Neural cell (in vitro differentiated cells): Measurements from ENCODE around the gene RAB6A. TPM values are rescaled to one million over a fixed set of nuclear protein-coding genes. Genes with fewer than 3 reads are reported as not detected.

Source experiments
- H2AFZ ChIP-seq: fragments of 200-600, 300-800 bp; sonication (generic), shearing (Covaris generic); 2 replicates; pipeline ENCODE4 v1.6.0; 2014; ENCODE audit warnings: low read depth, mild to moderate bottlenecking, antibody characterized with exemption, low read length, moderate library complexity
- H3F3A ChIP-seq: fragments of 200-600 bp; shearing (Covaris generic); 2 replicates; pipeline ENCODE4 v1.6.1; 2016; ENCODE audit warnings: mild to moderate bottlenecking, moderate library complexity, mixed read lengths, antibody characterized with exemption, low read length; ENCODE audit not compliant: insufficient read depth, poor library complexity, severe bottlenecking
- H3K27ac ChIP-seq: fragments of 200-600, 300-800 bp; sonication (generic), shearing (Covaris generic); 2 replicates; pipeline ENCODE4 v1.5.1; 2014; ENCODE audit warnings: mild to moderate bottlenecking, low read length, moderate library complexity
- H3K27me3 ChIP-seq: fragments of 300-800, 200-600 bp; sonication (generic), shearing (Covaris generic); 2 replicates; pipeline ENCODE4 v1.6.0; 2014; ENCODE audit warnings: mild to moderate bottlenecking, low read depth, low read length, moderate library complexity; ENCODE audit not compliant: insufficient read depth
- H3K36me3 ChIP-seq: fragments of 300-800, 200-600 bp; sonication (generic), shearing (Covaris generic); 2 replicates; pipeline ENCODE4 v1.5.1; 2014; ENCODE audit warnings: mild to moderate bottlenecking, antibody characterized with exemption, low read length, moderate library complexity; ENCODE audit not compliant: insufficient read depth
- H3K4me2 ChIP-seq: fragments of 300-800, 200-600 bp; sonication (generic), shearing (Covaris generic); 2 replicates; pipeline ENCODE4 v1.6.0; 2014; ENCODE audit warnings: mild to moderate bottlenecking, low read length
- H3K4me3 ChIP-seq: fragments of 300-800, 200-600 bp; sonication (generic), shearing (Covaris generic); 2 replicates; pipeline ENCODE4 v1.5.1; 2014; ENCODE audit warnings: mild to moderate bottlenecking, low read length, moderate library complexity
- H3K79me2 ChIP-seq: fragments of 200-600 bp; shearing (Covaris generic); replicated peaks from 2 replicates; pipeline ENCODE4 v1.6.0; 2014; ENCODE audit warnings: mild to moderate bottlenecking, low read length, moderate library complexity; ENCODE audit not compliant: insufficient read depth
- H3K9ac ChIP-seq: fragments of 300-800, 200-600 bp; sonication (generic), shearing (Covaris generic); 2 replicates; pipeline ENCODE4 v1.6.1; 2016; ENCODE audit warnings: mild to moderate bottlenecking, low read length, mixed read lengths
- H3K9me2 ChIP-seq: fragments of 200-600 bp; shearing (Covaris generic); 2 replicates; pipeline ENCODE4 v1.6.1; 2016; ENCODE audit warnings: mild to moderate bottlenecking, low read length, mixed read lengths; ENCODE audit not compliant: insufficient read depth
- H3K9me3 ChIP-seq: fragments of 200-600, 300-800 bp; sonication (generic), shearing (Covaris generic); 2 replicates; pipeline ENCODE4 v1.6.1; 2016; ENCODE audit warnings: mild to moderate bottlenecking, mixed run types, low read length, moderate library complexity, mixed read lengths
- H4K20me1 ChIP-seq: fragments of 200-600 bp; shearing (Covaris generic); 2 replicates; pipeline ENCODE4 v1.6.1; 2016; ENCODE audit warnings: mild to moderate bottlenecking, mixed run types; ENCODE audit not compliant: insufficient read depth
- CTCF ChIP-seq: fragments of 450-650 bp; IDR thresholded peaks from 2 replicates; pipeline ENCODE4 v1.5.1; 2014; ENCODE audit warnings: antibody characterized with exemption, mild to moderate bottlenecking, moderate library complexity; ENCODE audit not compliant: poor library complexity, severe bottlenecking
- EP300 ChIP-seq: fragments of 450-650 bp; conservative IDR thresholded peaks from 2 replicates; pipeline ENCODE4 v1.6.1; 2014; ENCODE audit warnings: antibody characterized with exemption, mild to moderate bottlenecking, moderate library complexity; ENCODE audit not compliant: poor library complexity, severe bottlenecking
- EZH2 ChIP-seq: fragments of 200-600, 300-800 bp; shearing (Covaris generic), sonication (generic); IDR thresholded peaks from 2 replicates; pipeline ENCODE4 v1.6.1; 2014; ENCODE audit warnings: antibody characterized with exemption, low read length, borderline replicate concordance, mild to moderate bottlenecking; ENCODE audit not compliant: insufficient read depth, poor library complexity, severe bottlenecking
- MXI1 ChIP-seq: fragments of 450-650 bp; conservative IDR thresholded peaks from 2 replicates; pipeline ENCODE4 v1.6.1; 2014; ENCODE audit warnings: antibody characterized with exemption, mild to moderate bottlenecking; ENCODE audit not compliant: poor library complexity, severe bottlenecking
- POLR2AphosphoS5 ChIP-seq: IDR thresholded peaks from 2 replicates; pipeline ENCODE4 v1.6.1; 2012
- RAD21 ChIP-seq: fragments of 450-650 bp; conservative IDR thresholded peaks from 2 replicates; pipeline ENCODE4 v1.6.1; 2014; ENCODE audit warnings: antibody characterized with exemption, mild to moderate bottlenecking, moderate library complexity
- REST ChIP-seq: IDR thresholded peaks from 2 replicates; pipeline ENCODE4 v1.6.1; 2012; ENCODE audit warnings: borderline replicate concordance
- SMC3 ChIP-seq: fragments of 450-650 bp; conservative IDR thresholded peaks from 2 replicates; pipeline ENCODE4 v1.6.1; 2014; ENCODE audit warnings: antibody characterized with exemption, mild to moderate bottlenecking, moderate library complexity; ENCODE audit not compliant: poor library complexity
- TAF1 ChIP-seq: IDR thresholded peaks from 2 replicates; pipeline ENCODE4 v1.6.1; 2012; ENCODE audit warnings: low read depth
- polyA plus RNA-seq: library from polyadenylated mRNA; depleted of rRNA; stranded (reverse); fragments of >200 nt; gene quantifications from 2 replicates; pipeline ENCODE4 v1.2.3, GENCODE V29; 2014

Gene RAB6A
- polyA plus RNA-seq, 1 donor from 2014 or later = 155 TPM

GRCh38 chr11:73761403-73761945, 600 bp upstream of the RAB6A start:
- TF ChIP-seq REST (no peak), RAD21 (peak; percentile 26), EZH2 (no peak), POLR2AphosphoS5 (peak; percentile 97)
- no peaks in the 10 kb centered on the region for H3K27me3 ChIP-seq

GRCh38 chr11:73760135-73760678, 667 bp downstream of the RAB6A start:
- Histone ChIP-seq H4K20me1 (peaks cover 10% of the 10 kb centered on the region), H3K36me3 (no peaks in the 10 kb centered on the region), H3K4me2 (peak overlapping the region; percentile 89), H3K9ac (peak overlapping the region; percentile 89), H3K79me2 (peaks cover 50% of the 10 kb centered on the region), H2AFZ (peak overlapping the region; percentile 40), H3K27ac (peak overlapping the region; percentile 87), H3F3A (no peaks in the 10 kb centered on the region), H3K4me3 (peak overlapping the region; percentile 67), H3K27me3 (no peaks in the 10 kb centered on the region), H3K9me2 (no peaks in the 10 kb centered on the region), H3K9me3 (no peaks in the 10 kb centered on the region)
- TF ChIP-seq REST (peak; percentile 58), RAD21 (no peak), POLR2AphosphoS5 (peak; percentile 61), EZH2 (no peak), EP300 (no peak), TAF1 (no peak), SMC3 (no peak), CTCF (no peak), MXI1 (no peak)

More at GRCh38 chr11:73761403-73761945, 600 bp upstream of the RAB6A start:
- Histone ChIP-seq H3K79me2 (peaks cover 37% of the 10 kb centered on the region), H3K27ac (peak overlapping the region; percentile 95), H3K9me2 (no peaks in the 10 kb centered on the region), H3K4me2 (peak overlapping the region; percentile 11), H3F3A (no peaks in the 10 kb centered on the region), H3K4me3 (peak overlapping the region; percentile 59), H3K9ac (peak overlapping the region; percentile 71), H3K9me3 (no peaks in the 10 kb centered on the region), H2AFZ (peak overlapping the region; percentile 99), H3K36me3 (no peaks in the 10 kb centered on the region), H4K20me1 (peaks cover 9% of the 10 kb centered on the region)
